H1 (cell line): ENCODE measurements around the gene OMA1. TPM values are rescaled to one million over a fixed set of nuclear protein-coding genes. Genes with fewer than 3 reads are reported as not detected.

Experiments
- NRF1 ChIP-seq: IDR thresholded peaks from 2 replicates; pipeline ENCODE4 v1.6.1; 2011; ENCODE audit warnings: mild to moderate bottlenecking, low read depth, low read length, improper control_type of control experiment
- SAP30 ChIP-seq: fragments of 300-600 bp; sonication (generic); IDR thresholded peaks from 2 replicates; pipeline ENCODE4 v1.7.1; 2012; ENCODE audit warnings: low read length, moderate library complexity, mild to moderate bottlenecking, inconsistent platforms; ENCODE audit not compliant: insufficient read depth, insufficient replicate concordance
- SP4 ChIP-seq: IDR thresholded peaks from 2 replicates; pipeline ENCODE4 v1.6.1; 2012; ENCODE audit warnings: low read length, inconsistent platforms
- polyA plus RNA-seq, 7 experiments: library from polyadenylated mRNA; depleted of rRNA in 3 of 7; stranded (reverse) in 5 of 7; unstranded in 2 of 7; fragments of >200 nt in 5 of 7; fragments of 200-250 nt in 2 of 7; gene quantifications; 1 replicate in 5 of 7; 2 replicates in 1 of 7; 4 replicates in 1 of 7; pipeline versions ENCODE4 v1.2.1 to v1.2.3, GENCODE V29; 2011 to 2013; ENCODE audit warnings: missing spikeins in 2 of 7, mixed read lengths in 2 of 7
- total RNA-seq: library from RNA; stranded (reverse); fragmentation: NEBNext Ultra II Directional; extraction: Animal tissue kit (Norgen Biotek cat#: 25700); gene quantifications from 2 replicates; pipeline ENCODE4 v1.2.1, GENCODE V29; 2021

OMA1 gene
- total and polyA plus RNA-seq, 2 of the 8 experiments (the other 6 are each of a cell fraction or from before 2014, with no cell fraction given), result 7.7 to 11.7 TPM

DNA sequence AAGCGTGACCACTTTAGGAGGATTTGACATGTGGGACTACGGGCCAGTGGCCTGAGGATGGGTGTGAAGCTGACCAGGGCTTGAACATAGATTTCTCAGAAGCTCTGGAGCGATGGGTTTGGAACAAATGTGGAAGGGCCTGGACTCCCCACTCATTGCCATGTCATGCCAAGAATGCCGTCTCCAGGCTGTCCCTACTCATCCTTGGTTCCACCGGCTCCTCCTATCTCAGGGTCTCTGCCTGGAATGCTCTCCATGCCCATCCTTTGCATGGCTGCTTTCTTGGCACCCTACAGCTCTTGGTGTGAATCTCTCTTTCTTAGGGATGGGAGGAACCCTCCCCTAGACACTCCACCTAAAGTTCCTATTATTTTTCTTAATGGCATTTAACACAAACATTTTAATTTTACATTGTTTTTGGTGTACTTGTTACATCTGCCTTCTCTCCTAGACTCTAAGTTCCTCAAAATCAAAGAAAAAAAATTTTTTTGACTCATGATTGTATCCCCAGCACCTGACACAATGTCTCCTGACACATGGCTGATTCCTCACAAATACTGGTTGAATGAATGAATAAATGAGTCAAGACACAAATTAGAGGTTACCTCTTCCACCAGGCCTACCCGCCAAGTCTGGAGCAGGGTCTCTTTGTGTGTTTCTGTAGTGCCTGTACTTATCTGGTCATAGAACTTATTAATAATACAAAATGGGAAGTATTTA lies 114.5 kb downstream of the OMA1 start (continued):
- no peak for TF ChIP-seq SP4
- no peak for TF ChIP-seq SAP30
- TF ChIP-seq NRF1, result no peak
- TF ChIP-seq, all 59 proteins: peak for 0

Other genes with a start within 250 kb of the OMA1 start
- gene TACSTD2, start 30.5 kb upstream of the OMA1 start, total RNA-seq, result 0.76 and 0.88 TPM in 2 replicates
- 0.85 and 1.3 TPM in 2 replicates for gene TACSTD2, start 30.5 kb upstream of the OMA1 start, polyA plus RNA-seq (2011; rRNA removed)
- gene MYSM1, start 153.3 kb upstream of the OMA1 start, total RNA-seq, result 71.1 and 88.1 TPM in 2 replicates
- 12.8 and 20.0 TPM in 2 replicates for gene MYSM1, start 153.3 kb upstream of the OMA1 start, polyA plus RNA-seq (2011; rRNA removed)
- gene JUN, start 237.3 kb upstream of the OMA1 start, total RNA-seq, result 10.9 and 13.5 TPM in 2 replicates
- gene JUN, start 237.3 kb upstream of the OMA1 start, polyA plus RNA-seq (2011; rRNA removed), result 4.4 and 6.6 TPM in 2 replicates